Right forelimb (tissue), 1 donor: Measurements from ENCODE around the gene COPS4.
"Not testable (repeated sequence)": the region's sequence is repeated elsewhere in the genome, so short reads cannot be mapped to it uniquely, and the experiment has no call there.

Experiments
- DNase-seq: peaks from one replicate; pipeline ENCODE4 v3.0.0-alpha.2; 2018

COPS4 gene

DNA sequence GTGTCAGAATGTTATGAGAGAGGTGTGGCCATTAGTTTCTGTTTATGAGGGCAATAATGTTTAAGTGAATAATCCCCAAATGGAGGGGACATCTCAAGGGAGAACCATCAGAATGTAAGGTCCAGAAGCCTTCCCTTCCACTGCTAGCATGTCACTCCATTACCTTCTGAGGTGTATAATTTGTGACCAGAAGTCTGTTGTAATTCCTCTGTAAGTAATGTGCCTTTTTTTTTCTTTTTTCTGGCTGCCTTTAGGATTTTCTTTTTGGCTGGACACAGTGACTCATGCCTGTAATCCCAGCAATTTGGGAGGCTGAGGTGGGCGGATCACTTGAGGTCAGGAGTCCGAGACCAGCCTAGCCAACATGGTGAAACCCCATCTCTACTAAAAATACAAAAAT is 10.8 kb upstream of the COPS4 start:
- DNase-seq, result no peak

DNA sequence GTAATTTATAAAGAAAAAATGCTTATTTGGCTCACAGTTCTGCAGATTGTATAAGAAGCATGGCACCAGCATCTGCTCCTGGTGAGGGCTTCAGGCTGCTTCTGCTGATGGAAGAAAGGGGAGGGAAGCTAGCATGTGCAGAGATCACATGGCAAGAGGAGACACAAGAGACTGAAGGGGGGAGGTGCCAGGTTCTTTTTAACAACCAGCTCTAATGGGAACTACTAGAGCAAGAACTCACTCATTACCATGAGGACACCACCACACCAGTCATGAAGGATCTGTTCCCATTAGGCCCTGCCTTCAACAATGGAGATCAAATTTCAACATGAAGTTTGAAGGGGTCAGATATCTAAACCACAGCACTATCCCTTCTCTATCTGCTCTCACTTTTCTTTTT is 9.4 kb upstream of the COPS4 start:
- no peak for DNase-seq

DNA sequence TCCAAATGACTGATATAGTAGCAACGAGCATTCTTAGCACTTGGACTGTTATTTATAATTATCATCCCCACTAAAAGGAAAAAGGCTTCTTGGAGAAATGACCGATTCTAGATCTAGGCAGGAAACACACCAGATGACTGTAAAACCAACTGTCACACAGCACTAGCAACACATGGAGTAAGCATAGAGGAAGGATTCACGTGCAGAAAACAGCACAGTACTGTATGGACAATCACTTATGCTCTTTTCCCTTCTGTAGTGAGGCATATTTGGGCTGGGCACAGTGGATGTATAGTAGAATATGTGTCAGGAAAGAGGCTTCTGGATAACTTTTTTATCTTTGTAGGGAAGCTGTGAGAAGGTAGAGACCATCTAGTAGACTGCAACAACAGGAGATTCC is 6.0 kb upstream of the COPS4 start:
- no peak for DNase-seq

DNA sequence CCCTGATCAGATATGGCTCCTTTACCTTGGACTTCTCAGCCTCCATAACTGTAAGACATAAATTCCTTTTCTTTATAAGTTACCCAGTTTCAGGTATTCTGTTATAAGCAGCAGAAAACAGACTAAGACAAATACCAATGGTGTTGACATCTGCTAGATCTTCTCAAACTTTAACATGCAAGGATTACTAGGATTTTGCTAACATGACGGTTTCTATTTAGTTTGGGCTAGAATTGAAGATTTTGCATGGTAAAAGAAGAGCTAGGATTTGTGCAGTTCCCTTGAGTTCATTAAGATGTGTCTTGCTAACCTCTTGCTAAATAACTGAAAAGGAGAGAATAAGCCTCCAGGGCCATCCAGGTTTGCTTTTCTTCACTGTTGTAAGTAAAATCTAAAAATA is 5.3 kb upstream of the COPS4 start:
- no peak for DNase-seq

DNA sequence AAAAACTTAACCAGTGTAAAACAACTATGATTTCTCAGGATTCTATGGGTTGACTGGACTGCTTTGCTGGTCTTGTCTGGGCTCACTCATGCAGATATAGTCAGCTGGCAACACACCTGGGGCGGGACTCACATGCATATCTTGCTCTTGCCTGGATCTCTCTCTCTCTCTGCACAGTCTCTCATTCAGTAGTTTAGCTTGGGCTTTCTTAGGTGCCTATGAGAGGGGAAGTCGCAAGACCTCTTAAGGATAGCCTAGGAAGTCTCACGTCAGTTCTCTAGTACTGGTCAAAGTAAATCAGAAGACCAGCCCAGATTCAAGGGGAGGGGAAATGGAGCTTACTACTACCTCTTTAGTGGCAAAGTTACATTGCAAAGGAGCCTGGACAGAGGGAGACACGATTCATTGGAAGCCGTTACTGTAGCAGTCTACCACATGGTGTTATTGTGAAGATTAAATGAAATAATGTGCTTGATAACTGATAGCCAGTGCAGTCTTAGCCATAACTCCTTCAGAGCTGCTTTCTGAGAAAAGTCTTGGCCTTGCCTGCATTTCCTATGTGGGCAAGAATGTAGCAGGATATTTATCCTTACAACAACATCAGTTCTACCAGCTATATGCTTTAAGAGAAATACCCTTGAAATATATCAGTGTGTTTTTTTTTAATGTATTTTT is 2.1 kb downstream of the COPS4 start:
- no peak for DNase-seq

DNA sequence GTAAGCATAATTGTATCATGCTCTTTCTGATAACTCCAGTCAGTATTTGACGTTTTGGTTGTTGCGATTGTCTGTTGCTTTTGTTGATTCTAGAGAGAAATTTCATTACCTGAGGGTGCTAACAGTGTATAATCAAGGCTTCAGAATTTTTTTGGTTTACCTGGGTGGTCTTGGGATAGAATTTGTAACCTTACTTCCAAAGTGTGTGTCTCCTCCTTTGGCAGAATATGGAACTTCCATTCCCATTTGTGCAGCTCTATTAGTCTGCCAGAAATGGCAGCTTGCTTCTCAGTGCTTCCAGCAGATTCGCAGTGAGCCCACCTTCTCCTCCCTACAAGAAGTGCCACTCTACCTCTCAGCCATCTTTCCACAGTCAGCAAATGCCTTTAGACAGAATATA is 5.3 kb downstream of the COPS4 start:
- no peak for DNase-seq

DNA sequence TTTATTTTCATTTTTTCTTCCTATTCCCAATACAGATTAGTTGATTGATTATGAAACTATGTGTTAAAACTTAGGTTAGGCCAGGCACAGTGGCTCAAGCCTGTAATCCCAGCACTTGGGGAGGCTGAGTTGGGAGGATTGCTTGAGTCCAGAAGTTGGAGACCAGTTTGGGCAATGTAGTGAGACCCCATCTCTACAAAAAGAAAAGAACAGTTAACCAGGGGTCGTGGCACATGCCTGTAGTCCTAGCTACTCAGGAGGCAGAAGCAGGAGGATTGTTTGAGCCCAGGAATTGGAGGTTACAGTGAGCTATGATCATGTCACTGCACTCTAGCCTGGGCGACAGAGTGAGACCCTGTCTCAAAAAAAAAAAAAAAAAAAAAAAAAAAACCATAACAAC is 8.2 kb downstream of the COPS4 start:
- DNase-seq, result not testable (repeated sequence)

DNA sequence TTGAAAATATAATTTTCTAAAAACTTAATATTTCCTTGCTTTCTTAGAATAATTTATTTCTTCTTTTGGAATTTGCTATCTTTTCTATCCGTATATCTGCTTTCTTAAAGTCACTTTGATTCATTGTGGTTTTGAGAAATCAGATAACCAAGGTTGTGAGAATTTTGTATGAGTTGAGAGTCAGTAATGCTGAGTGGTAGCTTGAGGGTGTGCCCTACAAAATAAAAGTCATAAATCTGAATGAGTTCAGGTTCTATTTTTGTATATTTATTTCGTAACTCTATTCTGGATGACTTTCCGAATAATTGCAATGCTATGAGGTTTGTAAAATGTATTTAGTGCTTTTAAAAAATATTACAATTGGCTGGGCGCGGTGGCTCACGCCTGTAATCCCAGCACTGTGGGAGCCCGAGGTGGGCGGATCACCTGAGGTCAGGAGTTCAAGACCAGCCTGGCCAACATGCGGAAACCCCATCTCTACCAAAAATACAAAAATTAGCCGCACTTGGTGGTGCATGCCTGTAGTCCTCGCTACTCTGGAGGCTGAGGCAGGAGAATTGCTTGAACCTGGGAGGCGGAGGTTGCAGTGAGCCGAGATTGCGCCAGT is 8.9 kb downstream of the COPS4 start:
- no peak for DNase-seq

DNA sequence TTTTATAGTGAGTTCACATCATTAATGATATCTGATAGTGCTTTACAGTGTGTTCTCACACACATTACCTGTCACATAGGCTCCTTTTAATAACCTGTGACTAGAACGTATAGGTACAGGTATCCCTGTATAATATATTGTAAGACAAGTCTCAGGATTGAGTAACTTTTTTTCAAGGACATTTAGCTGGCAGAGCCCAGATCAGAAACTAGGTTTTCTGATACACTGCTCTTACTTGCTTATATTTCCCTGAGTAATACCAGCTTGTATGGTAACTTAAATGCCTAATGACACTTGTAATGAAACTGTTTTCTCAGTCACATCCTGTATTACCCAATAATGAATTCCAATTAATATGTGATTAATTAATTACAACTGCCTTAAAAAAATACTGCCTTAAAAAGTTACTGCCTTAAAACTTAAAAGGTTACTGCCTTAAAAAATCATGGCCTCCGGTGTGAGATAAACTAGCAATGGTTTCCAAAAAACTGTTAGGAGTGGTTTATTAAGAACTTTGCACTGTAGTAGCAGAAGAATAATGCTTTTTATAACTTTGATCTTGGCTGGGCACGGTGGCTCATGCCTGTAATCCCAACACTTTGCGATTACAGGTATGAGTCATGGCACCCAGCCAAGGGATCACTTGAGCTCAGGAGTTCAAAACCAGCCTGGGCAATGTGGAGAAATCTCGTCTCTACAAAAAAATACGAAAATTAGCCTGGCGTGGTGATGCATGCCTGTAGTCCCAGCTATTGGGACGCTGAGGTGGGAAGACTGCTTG is 11.9 kb downstream of the COPS4 start:
- no peak for DNase-seq

DNA sequence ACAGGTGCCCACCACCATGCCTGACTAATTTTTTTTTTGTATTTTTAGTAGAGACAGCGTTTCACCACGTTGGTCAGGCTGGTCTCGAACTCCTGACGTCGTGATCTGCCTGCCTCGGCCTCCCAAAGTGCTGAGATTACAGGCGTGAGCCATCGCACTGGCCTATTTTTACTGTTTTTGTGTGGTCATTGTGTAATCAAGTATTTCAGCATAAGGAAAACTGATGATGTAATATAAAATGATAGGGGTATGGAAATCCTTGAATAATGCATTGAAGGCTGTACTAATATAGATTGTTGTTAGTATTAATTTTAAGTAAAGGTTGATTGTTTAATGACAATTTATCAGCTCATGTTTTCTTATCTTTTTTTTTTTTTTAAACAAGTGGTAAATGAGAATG is 13.8 kb downstream of the COPS4 start:
- not testable (repeated sequence) for DNase-seq

DNA sequence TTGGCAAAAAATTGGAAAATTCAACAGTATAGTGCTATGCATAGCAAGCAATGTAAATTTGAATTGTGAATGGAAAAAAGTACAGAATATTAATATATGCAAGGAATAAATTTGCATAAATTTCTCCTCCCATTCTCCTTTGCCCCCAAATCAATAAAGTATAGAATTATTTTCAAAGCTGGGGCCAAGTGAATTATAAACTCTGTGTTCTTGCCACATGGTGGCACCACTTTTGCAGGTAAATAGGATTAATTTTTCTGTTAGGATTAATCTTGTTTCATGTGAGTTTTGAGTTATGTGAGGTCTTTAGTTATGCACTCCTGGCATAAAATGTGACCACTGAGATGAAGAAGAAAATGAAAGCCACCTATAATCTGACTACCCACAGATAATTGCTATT is 19.9 kb downstream of the COPS4 start:
- DNase-seq, result no peak

DNA sequence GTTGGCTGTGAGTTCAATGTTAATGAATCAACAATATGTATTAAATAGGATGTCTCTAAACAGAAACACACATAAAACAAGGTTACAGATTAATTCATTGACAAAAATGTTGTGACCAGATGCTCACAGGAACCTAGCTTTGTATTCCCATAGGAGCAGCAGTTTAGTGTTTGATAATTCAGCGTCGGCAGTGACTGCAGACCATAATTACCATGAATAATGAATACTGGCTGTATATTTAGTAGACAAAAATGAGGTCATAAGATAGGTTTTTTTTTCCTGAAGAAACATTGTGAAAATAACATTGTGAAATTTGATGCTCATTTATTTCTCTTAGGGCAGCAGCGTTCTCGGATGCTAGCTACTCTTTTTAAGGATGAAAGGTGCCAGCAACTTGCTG is 27.8 kb downstream of the COPS4 start:
- DNase-seq, result no peak

DNA sequence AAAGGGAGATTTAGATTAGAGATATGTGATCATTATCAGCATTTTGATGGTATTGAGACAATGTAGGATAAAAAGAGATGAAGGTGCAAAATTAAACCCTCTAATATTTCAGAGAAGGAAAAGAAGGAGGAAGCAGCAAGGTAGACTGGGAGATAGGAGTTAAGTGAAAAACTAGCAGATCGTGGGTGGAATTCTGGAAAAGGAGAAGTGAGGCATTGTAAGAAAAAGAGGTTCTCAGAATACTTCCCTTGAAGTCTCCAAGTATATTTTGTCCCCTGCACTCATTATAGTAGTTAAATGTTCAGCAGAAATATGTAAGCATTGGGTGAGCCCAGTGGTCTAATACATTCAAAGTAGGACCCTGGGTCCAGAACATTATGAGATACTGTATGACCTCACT is 30.3 kb downstream of the COPS4 start:
- no peak for DNase-seq

DNA sequence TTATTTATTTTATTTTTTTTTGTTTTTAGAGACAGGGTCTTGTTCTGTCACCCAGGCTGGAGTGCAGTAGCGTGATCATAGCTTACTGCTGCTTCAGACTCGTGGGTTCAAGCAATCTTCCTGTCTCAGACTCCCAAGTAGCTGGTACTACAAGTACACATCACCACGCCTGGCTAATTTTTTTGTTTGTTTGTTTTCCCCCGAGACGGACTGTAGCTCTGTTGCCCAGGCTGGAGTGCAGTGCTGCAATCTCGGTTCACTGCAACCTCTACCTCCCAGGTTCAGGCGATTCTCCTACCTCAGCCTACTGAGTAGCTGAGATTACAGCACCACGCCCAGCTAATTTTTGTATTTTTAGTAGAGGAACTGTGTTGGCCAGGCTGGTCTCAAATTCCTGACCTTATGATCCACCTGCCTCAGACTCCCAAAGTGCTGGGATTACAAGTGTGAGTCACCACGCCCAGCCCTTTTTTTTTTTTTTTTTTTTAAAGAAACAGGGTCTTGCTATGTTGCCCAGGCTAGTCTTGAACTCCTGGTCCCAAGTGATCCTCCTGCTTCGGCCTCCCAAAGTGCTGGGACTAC is 32.2 kb downstream of the COPS4 start:
- DNase-seq, result no peak

DNA sequence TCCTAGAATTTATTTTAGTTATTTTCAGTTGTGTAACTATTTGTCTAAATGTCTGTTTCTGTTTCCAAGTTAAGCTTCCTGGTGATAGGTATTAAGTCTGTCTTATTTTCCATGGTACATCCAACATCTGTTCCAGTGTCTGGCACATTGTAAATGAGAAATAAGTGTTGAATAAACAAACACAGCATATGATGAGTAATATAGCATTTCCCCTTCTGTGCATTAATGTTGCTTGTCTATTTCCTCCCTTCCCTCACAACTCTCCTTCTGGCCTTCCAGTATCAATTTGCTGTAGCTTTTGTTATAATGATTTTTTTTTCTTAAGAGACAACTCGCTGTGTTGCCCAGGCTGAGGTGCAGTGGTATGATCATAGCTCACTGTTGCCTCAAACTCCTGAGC is 36.1 kb downstream of the COPS4 start:
- no peak for DNase-seq

DNA sequence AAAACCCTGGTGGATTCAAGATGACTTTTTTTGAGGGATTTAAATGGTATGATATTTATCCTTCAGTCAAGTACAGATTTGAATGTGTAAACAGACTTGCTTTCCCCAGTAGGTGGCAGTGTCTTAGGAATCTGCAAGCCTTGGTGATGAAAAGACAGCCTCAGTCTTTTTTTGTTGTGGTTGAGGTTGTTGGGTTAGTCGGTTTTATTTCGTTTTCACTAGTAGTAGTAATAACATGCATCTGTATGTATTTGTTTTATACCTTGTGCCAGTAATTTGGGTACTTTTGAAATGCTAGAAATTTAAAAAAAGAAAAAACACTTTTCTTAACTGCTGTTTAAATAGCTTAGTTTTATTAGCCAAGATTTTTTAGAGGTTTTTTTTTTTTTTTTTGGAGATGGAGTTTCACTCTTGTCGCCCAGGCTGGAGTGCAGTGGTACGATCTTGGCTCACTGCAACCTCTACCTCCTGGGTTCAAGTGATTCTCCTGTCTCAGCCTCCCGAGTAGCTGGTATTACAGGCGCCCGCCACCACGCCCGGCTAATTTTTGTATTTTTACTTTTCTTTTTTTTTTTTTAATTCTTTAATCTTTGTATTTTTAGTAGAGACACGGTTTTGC is 39.2 kb downstream of the COPS4 start:
- DNase-seq, result no peak

DNA sequence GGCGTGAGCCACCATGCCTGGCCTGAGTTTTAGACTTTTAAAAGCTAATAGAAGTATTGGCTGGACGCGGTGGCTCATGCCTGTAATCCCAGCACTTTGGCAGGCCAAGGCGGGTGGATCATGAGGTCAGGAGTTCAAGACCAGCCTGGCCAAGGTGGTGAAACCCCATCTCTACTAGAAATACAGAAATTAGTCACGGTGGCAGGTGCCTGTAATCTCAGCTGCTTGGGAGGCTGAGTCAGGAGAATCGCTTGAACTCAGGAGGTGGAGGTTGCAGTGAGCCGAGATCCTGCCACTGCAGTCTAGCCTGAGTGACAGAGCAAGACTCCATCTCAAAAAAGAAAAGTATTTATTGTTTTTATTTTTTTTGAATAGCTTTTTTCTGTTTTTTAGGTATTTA is 39.8 kb downstream of the COPS4 start:
- DNase-seq, result not testable (repeated sequence)

DNA sequence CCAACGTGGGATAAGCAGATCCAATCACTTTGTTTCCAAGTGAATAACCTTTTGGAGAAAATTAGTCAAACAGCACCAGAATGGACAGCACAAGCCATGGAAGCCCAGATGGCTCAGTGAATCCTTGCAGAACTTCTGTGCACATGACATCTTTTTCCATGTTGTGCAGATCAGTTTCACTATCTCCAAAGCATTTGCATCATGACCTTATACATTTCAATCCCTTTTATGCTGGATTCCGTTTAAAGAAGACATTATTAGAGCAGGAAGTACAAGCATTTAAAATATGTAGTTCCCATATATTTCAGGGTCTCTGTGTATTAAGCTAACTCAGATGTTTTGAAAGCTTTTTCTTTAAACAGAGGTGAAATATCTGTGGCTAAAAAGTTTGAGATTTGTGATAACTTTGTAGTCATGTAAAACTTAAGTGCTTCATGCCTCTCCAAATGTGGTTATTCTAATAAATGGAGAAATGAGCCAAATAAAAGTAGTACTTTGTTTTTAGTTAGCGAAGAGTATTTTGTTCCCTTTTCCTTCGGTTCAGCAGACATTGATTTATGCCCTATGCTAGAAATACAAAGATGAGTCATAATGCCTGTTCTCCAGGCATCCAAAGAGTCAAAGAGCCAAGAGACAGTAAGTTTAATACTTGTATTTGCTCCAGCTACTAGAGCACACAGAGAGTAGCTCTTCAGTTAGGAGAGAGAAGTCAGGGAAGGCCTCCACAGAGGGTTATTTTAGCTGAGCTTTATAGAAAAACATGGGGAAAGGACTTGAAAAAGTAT is 40.5 kb downstream of the COPS4 start:
- DNase-seq, result no peak

DNA sequence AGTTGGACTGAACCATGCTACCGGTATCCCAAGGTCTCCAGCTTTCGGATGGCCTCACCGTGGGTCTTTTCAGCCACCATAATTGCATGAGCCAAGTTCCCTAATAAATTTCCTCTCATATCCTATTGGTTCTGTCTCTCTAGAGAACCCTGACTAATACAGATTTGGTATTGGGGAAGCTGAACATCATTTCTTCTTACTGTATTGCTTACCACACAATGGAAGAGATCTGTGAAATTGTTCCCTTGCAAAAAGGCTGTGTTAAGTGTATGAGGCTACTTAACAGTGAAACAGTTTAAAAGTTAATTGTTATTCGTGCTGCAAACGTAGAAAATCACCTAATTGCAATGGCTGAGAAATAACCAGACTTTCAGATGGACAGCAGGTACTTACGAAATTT is 45.6 kb downstream of the COPS4 start:
- DNase-seq, result no peak

DNA sequence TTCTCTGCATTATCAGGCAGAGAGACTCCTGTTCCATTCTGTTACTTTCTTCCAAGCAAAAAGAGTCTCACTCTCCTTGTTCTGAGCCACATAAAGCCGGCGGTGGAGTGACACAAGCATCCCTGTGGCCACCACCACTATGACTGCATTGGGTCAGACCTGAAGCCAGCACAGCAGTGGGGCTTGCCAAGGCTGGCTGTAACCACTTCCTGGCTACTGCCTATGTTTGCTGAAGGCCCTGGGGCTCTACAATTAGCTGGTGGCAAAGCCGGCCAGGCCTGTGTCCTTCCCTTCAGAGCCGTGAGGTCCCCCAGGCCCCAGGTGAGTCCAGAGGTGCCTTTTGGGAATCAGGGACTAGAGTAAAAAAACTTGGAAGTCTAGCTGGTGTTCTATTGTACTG is 47.8 kb downstream of the COPS4 start:
- no peak for DNase-seq

DNA sequence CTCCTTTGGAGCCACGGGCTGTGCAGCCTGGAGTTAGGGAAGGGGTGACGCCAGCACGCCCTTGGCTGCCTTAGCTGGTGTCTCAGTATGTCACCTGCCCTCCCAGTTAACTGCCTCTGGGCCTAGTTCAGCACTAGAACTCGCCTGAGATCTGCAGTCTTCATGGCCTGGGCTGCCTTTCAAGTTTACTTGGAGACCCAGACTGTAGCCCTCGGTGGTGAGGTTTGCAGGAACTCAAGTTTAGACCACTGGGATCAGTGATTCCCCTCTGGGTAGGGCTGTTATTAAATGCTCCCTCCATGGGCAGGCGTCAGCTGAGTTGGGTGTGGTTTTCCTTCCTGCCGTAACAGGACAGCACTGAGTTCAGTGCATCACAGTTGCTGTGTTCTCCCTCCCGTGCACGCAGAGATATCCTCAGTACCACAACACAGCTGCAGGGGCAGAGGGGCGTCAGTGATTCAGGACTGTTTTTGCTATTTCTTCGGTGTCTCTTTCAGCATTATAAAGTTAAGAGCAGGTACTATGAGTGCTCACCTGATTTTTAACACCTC is 49.0 kb downstream of the COPS4 start:
- no peak for DNase-seq

DNA sequence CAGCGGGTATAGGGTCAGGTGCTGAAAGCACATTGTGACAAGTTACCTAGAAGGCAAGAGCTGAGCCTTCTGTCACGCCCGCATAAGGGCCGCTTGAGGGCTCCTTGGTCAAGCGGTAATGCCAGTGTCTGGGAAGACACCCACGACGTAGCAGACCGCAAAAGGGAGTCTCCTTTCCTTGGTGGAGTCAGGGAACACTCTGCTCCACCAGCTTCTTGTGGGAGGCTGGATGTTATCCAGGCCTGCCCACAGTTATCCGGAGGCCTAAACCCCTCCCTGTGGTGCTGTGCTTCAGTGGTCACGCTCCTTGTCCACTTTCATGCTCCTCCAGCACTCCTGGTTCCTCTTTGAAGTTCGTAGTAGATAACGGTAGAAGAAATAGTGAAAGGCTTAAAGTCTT is 50.0 kb downstream of the COPS4 start:
- DNase-seq, result not testable (repeated sequence)
